Fibroblast of skin of abdomen (primary cell): ENCODE measurements around the gene IPCEF1.
"Not testable (repeated sequence)": the region's sequence is repeated elsewhere in the genome, so short reads cannot be mapped to it uniquely, and the experiment has no call there.

Source experiments
- DNase-seq: peaks from one replicate; pipeline ENCODE4 v3.0.0-alpha.2; 2013

IPCEF1 gene

DNA sequence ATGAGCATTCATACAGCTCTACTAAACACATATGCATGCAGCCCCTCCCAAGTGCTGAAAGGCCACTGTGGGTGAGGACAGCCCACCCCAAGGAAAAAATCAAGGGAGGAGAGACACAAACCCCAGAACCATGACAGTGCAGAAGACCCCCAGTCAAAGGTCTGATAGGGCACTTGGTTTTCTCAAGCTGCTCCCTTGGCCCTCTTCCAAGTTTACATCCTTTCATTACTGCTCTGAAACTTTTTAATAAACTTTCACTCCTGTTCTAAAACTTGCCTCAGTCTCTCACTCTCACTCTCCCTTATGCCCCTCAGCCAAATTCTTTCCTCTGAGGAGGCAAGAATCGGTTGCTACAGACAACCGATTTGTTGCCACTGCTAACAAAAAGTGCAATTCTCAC lies 24.9 kb downstream of the IPCEF1 start:
- DNase-seq = no peak

- DNase-seq = no peak
Observed at GRCh38 chr6:154329350-154330170, 27.0 kb downstream of the IPCEF1 start.

GRCh38 chr6:154327313-154327712 lies 29.3 kb downstream of the IPCEF1 start:
- not testable (repeated sequence) for DNase-seq

DNA sequence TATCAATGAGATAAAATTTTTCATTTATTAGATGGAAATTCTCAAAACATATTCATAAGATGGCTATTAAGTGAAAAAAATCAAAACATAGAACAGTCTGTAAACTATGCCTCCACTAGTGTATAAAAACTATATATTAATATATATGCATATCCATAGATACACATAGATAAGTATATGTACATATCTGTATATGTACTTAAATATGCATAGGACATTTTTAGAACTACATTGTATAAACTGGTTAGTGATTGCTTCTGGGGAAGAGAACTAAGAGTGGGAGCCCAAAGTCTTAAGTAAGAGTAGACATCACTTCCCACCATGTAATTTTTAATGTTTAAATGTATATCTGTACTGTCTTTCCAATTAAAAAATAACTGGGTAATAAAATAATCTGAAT lies 31.5 kb downstream of the IPCEF1 start:
- no peak for DNase-seq

DNA sequence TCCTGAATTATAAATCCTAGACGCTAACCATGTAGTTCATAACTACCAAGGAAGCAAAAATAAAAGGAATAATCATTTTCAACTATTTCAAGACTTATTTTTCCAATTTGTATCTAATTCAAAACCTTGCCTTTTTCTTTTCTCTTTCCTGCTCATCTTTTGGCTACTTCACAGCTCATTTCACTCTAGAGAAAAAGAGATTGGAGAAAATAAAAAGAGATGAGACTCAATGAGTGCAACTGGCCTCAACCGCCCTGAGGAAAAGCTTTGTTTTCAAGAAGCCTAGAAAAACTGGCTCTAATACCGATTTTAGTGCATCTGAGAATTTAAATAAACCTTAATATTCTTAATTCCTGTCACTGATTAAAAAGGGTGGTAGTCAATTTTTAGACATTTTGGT lies 36.4 kb downstream of the IPCEF1 start:
- DNase-seq = no peak

DNA sequence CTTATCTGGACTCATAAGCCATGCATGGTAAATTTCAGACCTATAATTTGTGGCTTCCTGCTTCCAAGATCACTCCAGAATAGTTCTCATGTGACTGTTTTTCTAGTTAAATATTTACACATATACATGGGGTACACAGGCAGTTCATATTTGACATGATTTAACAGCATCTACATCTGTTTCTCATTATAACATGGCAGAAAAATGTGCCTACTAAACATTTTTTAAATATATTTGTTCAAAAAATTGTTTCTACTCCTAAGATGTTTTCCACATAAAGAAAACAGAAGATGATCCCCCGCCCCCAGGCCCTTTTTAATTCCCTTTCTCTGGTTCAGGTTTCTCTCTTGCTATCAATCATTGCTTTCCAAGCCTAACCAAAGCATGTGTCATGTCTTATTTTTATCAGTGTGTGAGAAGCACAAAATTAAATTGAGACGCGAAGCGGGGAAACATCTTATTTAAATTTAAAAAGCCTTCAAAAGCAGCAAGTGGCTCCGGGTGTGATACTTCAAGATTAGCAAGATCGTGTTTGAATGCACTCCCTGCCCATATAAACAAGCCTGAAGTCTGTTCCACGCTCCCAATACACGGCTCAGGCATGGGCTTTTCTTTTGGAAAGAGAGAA lies 37.3 kb downstream of the IPCEF1 start:
- peak; percentile 92 for DNase-seq

DNA sequence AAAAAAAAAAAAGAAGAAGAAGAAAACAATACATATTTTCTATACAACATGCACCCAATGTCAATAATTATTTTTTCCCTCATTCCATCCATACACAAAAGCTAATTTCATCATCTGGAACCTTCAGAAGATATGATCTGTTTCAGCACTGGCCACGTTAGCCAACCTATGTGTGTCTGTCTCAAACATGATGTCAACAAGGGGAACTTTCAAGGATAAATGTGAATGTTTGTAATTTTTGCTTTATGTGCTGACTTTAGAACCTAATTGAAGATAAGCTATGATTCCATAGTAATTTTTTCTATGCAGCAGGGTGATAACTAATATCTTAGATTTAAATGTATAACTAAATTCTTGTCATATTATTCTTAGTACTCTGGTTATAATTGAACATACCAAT lies 37.9 kb downstream of the IPCEF1 start:
- DNase-seq = peak; percentile 63

- DNase-seq = no peak
Observed at GRCh38 chr6:154316131-154316530, 40.5 kb downstream of the IPCEF1 start.

DNA sequence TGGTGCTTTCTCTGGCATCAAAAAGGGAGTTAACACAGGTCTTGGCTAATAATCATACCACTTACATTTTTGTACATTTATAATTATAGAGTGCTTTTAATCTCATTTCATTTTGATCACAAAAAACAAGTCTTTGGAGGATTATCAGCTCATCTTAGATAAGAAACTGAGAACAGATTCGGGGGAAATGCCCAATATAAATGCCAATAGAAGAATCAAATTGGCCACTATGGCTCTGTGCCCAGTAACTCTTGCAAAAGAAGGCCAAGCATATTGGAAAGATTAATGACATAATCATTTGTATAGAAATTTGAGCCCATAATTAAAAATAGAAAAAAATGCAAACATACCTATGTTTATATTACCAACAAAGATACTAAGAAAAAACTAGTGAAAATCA lies 42.5 kb downstream of the IPCEF1 start:
- DNase-seq = no peak

DNA sequence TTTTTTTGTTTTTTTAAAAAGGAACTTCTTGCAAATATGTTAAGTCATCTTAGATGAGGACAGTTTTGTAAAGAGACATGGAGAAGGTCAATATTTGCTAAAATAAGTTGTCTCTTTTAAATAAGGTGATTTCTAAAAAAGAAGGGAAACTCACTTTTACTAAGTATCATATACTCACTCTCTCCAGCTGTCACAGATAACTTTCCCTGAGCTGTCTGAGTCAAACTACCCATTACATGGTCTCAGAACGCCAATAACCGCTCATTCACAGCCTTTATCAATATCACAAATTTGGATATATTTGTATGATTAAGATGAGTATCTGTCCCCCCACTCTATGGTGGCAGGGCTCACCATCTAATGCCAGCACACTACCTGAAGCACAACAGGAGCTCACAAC lies 47.6 kb downstream of the IPCEF1 start:
- no peak for DNase-seq

DNA sequence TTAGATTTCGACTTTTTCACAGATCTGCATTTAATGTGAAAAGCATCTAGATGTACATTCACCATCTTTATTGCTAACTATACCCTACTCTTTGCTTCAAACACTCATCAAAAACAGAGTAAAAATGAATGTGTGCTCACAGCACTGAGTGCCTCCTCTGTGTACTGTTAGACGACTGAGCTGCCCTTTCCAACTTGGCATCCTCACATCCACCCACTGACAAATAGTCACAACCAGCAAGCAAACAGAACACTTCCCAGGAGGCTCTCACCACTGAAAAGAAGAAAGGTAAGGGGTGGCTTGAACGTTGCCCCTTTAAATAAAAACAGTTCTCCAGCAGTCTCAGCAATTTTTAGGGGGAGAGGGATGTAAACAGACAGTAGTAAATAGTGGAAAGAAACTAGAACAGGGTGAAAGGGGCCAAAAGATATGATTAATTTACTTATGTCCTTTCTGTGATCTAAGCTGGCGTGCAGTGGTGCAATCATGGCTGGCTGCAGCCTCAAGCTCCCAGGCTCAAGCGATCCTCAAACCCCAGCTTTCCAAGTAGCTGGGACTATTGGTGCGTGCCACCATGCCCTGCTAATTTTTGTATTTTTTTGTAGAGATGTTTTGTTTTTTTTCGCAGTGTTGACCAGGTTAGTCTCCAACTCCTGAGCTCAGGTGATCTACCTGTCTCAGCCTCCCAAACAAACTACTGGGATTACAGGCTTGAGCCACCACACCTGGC lies 48.7 kb downstream of the IPCEF1 start:
- DNase-seq = no peak

- not testable (repeated sequence) for DNase-seq
Observed at GRCh38 chr6:154307147-154307546, 49.5 kb downstream of the IPCEF1 start.

DNA sequence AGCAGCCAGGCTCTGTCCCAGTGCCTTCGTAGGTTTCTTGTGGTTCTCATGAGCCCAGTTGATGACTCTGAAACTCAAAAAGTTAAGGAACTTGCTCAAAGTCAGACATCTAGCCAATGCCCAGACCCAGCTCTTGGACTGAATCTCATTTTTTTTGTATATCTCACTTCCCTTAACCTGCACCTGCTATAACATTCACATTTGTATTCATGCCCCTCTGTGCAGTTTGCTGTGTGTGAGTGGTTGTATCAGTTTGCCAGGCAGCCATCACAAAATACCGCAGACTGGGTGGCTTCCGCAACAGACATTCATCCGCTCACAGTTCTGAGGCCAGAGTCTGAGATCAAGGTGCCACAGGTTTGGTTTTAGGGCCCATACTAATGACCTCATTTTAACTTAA lies 49.9 kb downstream of the IPCEF1 start:
- DNase-seq = no peak

DNA sequence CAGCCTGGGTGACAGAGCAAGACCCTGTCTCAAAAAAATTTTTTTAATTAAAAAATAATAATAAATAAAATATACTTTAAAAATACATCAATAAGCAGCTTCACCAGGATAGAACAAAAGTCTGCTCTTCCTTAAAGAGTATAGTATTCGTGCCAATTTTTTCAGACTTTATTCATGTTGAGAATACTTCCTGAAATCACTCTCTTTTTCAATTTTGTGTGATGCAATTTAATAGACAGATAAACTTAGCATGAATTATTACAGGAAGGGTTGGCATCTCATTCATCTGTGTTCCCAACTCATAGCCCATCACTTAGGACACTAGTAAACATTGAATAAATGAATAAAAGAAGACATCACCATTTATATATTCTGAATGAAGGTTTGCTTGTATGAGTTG lies 52.4 kb downstream of the IPCEF1 start:
- DNase-seq = no peak

GRCh38 chr6:154303642-154304041 lies 53.0 kb downstream of the IPCEF1 start:
- DNase-seq = not testable (repeated sequence)

DNA sequence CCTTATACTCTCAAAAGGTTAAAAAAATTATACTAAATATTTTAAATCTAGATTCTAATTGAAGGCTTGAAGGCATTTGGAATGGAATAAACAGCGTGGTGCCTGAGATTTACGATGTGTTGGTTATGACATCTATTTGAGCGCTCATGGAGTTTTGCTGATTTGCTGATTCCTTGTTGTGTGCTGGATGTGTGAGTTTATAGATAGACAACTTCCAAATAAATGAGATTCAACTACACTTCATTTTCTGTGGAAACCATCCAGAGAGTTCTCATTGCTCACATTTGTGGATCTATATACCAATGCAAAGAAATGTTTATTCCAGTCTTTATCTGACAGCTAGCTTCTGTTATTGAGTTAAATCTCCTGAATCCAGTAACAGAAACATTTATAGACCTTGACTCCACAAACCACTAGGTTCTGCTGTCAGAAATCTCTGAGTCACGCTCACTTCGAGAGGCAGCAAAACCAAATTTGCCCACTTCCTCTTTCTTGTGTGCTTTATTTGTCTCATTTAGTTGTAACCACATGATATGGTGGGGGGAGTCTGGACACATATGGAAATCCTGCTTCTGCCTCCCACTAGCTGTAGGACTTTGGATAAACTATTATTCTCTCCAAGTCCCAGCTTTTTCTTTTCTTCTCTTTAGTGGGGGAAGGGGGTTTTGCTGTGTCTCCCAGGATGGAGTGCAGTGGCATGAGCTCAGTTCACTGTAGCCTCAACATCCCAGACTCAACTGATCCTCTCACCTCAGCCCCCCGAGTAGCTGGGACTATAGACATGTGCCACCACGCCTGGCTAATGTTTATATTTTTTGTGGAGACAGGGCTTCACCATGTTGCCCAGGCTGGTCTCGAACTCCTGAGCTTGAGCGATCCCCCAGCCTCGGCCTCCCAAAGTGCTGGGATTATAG lies 54.5 kb downstream of the IPCEF1 start:
- DNase-seq = peak; percentile 85

DNA sequence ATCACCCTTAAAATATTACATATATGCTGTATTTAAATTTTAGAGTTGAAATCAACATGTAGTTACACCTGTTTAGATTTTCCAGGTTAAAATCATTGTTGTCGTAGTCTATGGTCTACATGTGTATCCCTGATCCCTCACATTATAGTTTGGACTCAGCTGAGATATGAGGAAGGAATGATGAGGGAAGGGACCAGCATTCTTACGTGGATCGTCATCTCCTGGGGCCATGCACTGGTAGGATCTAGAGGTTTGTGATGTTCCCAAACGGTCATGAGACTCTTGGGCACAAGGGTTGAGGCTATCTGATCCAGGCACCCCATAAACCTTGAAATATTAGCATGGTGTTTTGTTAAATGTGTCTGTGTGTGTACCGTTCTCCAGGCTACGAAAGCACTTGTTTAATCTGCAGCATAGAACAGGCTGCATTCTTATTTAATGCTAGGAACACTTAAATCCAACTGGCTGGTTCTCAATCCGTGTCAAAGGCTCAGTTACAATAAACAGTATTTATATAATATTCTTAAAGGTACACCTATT lies 55.4 kb downstream of the IPCEF1 start:
- DNase-seq = peak; percentile 20

DNA sequence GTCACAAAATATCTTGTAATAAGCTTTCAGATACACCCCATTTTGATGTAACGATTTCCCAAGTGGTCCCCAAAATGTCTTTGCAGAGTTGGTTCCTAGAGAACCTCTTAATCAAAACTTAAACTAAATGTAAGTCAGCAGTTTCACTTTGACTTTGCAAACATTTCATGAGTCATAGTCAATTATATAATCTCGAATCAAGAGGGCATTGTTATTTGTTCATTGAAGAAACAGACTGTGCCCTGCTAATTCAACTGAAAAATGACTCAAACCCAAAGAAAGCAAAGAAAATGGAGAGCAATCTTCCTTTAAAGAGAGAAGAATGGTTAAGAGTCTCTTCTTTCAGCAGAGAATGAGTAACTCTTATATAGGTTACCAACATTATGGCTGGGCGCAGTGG lies 58.3 kb downstream of the IPCEF1 start:
- DNase-seq = no peak

- DNase-seq = no peak
Observed at GRCh38 chr6:154297721-154298120, 58.9 kb downstream of the IPCEF1 start.

DNA sequence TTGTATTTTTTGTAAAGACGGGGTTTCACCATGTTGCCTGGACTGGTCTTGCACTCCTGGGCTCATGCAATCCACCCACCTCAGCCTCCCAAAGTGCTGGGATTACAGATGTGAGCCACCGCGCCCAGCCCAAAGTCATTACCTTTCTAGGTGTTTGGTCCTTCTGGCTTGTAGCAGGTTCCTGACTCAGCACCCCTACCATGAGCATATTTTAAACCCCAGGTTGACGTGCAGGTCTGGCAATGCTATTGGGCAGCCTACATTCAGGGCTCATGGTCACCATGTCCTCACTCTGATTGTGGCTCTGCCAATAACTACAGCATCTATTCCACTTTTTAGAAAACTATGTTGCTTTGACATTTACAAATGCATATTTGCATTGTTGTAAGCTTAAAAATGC lies 59.4 kb downstream of the IPCEF1 start:
- no peak for DNase-seq

- DNase-seq = no peak
Observed at GRCh38 chr6:154295733-154296132, 60.9 kb downstream of the IPCEF1 start.

- peak; percentile 47 for DNase-seq
Observed at GRCh38 chr6:154292855-154293519, 63.6 kb downstream of the IPCEF1 start.
